Body of pancreas (tissue), 4 donors: ENCODE results near the gene CABP7.

ENCODE experiments used
- POLR2A ChIP-seq, 3 donors: fragments of 450-650 bp; IDR thresholded peaks; one replicate each; pipeline ENCODE4 v1.6.1; 2016; ENCODE audit warnings: antibody characterized with exemption in 3 of 3, mild to moderate bottlenecking in 2 of 3
- TF ChIP-seq, protein P1 (sequence below), 7 experiments: fragments of 450-650 bp in 4 of 7; fragments of 200-600 bp in 3 of 7; sonication (generic) in 3 of 7; IDR thresholded peaks; one replicate each; pipeline ENCODE4 v1.5.1; 2016 to 2019; ENCODE audit warnings: antibody characterized with exemption in 7 of 7

DNA sequence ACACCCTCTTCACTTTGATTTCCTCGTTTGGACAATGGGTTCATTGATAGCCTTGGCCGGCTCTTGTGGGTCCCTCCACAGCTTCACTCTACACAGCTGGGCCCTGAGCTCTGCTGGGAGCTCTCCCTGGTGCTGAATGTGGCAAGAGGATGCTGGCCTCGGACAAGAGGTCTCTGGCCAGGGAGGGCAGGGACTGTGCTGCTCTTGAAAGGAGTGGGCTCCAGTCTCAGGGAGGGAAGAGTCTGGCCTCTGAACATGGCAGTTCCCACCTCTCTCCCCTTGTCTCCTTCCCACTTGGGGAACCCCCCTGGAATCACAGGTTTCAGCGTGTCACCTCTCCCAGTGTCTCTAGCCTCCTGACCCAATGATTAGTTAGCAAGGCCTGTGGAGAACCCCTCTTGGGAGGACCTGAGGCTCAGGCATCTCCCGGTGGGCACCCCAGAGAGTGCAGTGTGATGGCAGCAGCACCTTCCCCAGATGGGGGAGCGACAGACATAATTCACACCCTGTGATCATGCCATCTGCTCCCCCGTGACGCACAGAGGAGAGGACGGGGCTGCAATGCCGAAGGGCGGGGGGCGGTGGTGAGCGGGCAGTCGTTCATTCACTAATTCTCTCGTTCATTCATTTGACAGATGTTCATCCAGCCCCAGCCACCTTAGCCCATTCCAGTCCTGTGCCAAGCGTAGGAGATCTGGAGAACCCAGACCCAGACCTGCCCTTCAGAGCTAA is 2.8 kb upstream of the CABP7 start:
- TF ChIP-seq, protein P1, sequence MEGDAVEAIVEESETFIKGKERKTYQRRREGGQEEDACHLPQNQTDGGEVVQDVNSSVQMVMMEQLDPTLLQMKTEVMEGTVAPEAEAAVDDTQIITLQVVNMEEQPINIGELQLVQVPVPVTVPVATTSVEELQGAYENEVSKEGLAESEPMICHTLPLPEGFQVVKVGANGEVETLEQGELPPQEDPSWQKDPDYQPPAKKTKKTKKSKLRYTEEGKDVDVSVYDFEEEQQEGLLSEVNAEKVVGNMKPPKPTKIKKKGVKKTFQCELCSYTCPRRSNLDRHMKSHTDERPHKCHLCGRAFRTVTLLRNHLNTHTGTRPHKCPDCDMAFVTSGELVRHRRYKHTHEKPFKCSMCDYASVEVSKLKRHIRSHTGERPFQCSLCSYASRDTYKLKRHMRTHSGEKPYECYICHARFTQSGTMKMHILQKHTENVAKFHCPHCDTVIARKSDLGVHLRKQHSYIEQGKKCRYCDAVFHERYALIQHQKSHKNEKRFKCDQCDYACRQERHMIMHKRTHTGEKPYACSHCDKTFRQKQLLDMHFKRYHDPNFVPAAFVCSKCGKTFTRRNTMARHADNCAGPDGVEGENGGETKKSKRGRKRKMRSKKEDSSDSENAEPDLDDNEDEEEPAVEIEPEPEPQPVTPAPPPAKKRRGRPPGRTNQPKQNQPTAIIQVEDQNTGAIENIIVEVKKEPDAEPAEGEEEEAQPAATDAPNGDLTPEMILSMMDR (IDR thresholded peaks at IDR 0.05) = no peak
- no peak for TF ChIP-seq POLR2A (IDR thresholded peaks at IDR 0.05)
